NB4 (cell line): ENCODE data around the gene TEX2.
"Not testable (repeated sequence)": the region's sequence is repeated elsewhere in the genome, so short reads cannot be mapped to it uniquely, and the experiment has no call there.

Experiments
- DNase-seq: peaks from one replicate; pipeline ENCODE4 v3.0.0; 2010; ENCODE audit warnings: low read depth
- H3K4me3 ChIP-seq: one replicate; pipeline ENCODE4 v1.5.1; 2011; ENCODE audit warnings: mild to moderate bottlenecking, low read depth, low read length, moderate library complexity
- MYC ChIP-seq: IDR thresholded peaks from 2 replicates; pipeline ENCODE4 v1.6.1; 2011; ENCODE audit warnings: low read depth, low read length
- POLR2A ChIP-seq: IDR thresholded peaks from 2 replicates; pipeline ENCODE4 v1.6.1; 2011; ENCODE audit warnings: mild to moderate bottlenecking; ENCODE audit not compliant: insufficient read length; ENCODE audit errors: extremely low read depth
- TF ChIP-seq, protein P1 (sequence below): IDR thresholded peaks from one replicate; pipeline ENCODE4 v1.5.1; 2012; ENCODE audit warnings: low read depth, low read length
- TF ChIP-seq, protein P2 (sequence below): IDR thresholded peaks from 2 replicates; pipeline ENCODE4 v1.6.1; 2011; ENCODE audit warnings: low read depth, low read length

The TEX2 gene

DNA sequence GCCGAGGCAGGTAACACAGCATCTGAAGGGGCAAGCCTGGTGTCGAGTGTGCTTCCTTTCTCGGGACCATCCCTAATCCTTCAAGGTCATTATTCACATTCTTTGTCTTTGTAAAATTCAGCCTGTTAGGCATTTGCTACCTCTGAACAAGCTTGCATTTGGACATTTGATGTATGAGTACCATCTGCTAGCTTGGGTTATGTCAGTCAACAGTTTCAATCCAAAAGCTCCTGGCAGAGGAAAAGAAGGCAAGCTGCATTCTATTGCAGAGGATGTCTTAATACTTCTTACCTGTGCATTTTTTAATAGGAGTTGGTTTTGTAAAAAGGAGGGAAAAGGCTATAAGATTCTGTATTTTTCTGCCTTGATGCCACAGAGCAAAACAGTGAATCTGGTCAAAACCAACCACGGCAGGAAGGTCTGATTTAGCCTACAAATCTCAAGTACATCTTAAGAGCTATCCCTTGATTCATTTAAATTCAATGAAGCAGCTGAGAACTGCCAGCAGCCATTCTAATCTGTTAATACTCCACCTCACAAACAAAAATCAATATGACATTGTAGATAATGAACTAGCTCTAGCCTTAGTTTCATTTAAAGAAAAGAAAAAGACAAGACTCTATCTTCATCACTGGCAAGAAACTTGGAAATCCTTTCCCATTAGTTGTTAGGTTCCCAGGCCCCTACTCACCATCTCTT, 39.0 kb downstream of the TEX2 start:
- no peak overlapping the region for H3K4me3 ChIP-seq
- DNase-seq = no peak
- TF ChIP-seq, protein P1, sequence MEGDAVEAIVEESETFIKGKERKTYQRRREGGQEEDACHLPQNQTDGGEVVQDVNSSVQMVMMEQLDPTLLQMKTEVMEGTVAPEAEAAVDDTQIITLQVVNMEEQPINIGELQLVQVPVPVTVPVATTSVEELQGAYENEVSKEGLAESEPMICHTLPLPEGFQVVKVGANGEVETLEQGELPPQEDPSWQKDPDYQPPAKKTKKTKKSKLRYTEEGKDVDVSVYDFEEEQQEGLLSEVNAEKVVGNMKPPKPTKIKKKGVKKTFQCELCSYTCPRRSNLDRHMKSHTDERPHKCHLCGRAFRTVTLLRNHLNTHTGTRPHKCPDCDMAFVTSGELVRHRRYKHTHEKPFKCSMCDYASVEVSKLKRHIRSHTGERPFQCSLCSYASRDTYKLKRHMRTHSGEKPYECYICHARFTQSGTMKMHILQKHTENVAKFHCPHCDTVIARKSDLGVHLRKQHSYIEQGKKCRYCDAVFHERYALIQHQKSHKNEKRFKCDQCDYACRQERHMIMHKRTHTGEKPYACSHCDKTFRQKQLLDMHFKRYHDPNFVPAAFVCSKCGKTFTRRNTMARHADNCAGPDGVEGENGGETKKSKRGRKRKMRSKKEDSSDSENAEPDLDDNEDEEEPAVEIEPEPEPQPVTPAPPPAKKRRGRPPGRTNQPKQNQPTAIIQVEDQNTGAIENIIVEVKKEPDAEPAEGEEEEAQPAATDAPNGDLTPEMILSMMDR = no peak
- TF ChIP-seq POLR2A = no peak
- TF ChIP-seq, protein P2, sequence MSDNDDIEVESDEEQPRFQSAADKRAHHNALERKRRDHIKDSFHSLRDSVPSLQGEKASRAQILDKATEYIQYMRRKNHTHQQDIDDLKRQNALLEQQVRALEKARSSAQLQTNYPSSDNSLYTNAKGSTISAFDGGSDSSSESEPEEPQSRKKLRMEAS = no peak
- no peak for TF ChIP-seq MYC

DNA sequence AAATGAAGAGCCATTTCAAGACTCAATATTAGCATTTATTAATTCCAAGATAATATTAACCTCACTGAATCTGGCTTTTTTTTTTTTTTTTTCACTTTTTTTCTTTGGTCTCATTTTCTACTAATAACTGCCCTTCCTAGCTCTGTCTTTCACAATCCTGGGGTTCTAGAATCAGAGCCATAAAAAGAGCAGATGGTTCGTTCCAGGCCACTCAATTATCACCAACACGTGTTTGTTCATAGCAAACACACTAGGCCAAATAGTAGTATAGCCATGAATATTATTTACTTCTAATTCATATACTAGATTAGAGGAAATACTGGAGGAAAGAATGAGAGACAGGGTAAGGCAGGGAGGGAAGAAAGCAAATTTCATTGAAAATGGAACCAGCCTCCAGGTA, 39.8 kb downstream of the TEX2 start:
- no peak overlapping the region for H3K4me3 ChIP-seq
- no peak for DNase-seq
- TF ChIP-seq MYC (no peak), POLR2A (no peak)
- TF ChIP-seq, protein P2 = no peak
- TF ChIP-seq, protein P1 = no peak

DNA sequence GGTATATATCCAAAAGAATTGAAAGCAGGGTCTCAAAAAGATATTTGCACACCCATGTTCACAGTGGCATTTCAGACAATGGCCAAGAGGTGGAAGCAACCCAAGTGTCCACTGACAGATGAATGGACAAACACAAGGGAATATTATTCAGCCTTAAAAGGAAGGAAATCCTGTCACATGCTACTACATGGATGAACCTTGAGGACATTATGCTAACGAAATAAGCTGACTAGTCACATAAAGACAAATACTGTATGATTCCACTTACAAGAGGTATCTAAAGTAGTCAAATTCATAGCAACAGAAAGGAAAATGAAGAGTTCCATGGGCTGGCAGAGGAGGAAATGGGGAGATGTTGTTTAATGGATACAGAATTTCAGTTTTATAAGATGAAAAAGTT, 41.4 kb downstream of the TEX2 start:
- TF ChIP-seq, protein P1 = no peak
- TF ChIP-seq POLR2A (no peak), MYC (no peak)
- TF ChIP-seq, protein P2 = no peak
- no peak for DNase-seq
- no peak overlapping the region for H3K4me3 ChIP-seq

DNA sequence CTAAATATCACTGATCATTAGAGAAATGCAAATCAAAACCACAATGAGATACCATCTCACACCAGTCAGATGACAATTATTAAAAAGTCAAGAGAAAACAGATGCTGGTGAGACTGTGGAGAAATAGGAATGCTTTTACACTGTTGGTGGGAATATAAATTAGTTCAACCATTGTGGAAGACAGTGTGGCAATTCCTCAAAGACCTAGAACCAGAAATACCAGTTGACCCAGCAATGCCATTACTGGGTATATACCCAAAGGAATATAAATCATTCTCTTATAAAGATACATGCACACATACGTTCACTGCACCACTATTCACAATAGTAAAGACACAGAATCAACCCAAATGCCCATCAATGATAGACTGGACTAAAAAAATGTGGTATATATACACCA, 42.5 kb downstream of the TEX2 start:
- not testable (repeated sequence) for DNase-seq, H3K4me3 ChIP-seq

DNA sequence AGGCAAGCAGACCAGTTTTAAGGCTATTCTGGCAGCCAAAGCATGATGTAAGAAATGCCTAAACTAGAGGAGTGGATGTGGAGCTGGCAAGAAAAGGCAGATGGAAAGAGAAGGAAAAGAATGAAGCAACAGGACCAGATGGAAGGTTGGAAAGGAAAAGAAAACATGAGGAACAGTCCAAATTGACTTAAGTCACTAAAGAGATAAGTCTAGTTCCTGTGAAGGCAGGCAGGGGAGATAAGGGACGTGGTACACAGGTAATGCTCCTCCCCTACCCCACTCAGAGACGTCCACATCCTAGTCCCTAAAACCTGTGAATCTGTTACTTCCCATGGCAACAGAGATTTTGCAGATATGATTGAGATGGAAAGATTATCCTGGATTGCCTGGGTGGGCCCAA, 43.5 kb downstream of the TEX2 start:
- DNase-seq = no peak
- TF ChIP-seq, protein P2 = no peak
- TF ChIP-seq POLR2A = no peak
- TF ChIP-seq, protein P1 = no peak

DNA sequence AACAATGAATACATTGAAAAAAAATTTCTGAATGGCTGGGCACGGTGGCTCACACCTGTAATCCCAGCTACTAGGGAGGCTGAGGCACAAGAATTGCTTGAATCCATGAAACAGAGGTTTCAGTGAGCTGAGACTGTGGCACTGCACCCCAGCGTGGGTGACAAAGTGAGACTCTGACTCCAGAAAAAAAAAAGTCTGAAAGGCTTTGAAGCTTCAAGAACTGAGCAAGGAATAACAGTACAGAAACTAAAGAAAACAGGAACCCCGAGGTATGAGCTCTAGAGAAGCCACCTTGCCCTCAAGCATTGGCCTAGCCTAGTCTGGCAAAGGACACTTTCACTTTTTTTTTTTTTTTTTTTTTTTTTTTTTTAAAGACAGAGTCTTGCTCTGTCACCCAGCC, 45.0 kb downstream of the TEX2 start:
- TF ChIP-seq, protein P1 = no peak
- TF ChIP-seq, protein P2 = no peak
- TF ChIP-seq MYC = no peak
- H3K4me3 ChIP-seq = no peak overlapping the region
- peak; percentile 15 for DNase-seq

More for the DNA sequence above, 43.5 kb downstream of the TEX2 start:
- H3K4me3 ChIP-seq = no peak overlapping the region
